HG02840 (cell line): ENCODE data around the gene WNT6.

Experiments used
- ATAC-seq: cut with Tn5 transposase; IDR thresholded peaks from one replicate; pipeline ENCODE4 v1.9.1; 2021; ENCODE audit warnings: mild to moderate bottlenecking, moderate library complexity, moderate number of reproducible peaks; ENCODE audit not compliant: unreplicated experiment, low FRiP score

WNT6 gene

DNA sequence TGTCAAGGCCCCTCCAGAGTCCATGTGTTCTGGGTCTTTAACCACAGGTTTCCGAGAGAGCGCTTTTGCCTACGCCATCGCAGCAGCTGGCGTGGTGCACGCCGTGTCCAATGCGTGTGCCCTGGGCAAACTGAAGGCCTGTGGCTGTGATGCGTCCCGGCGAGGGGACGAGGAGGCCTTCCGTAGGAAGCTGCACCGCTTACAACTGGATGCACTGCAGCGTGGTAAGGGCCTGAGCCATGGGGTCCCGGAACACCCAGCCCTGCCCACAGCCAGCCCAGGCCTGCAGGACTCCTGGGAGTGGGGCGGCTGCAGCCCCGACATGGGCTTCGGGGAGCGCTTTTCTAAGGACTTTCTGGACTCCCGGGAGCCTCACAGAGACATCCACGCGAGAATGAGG lies 30.3 kb downstream of the WNT6 start:
- ATAC-seq = no peak

DNA sequence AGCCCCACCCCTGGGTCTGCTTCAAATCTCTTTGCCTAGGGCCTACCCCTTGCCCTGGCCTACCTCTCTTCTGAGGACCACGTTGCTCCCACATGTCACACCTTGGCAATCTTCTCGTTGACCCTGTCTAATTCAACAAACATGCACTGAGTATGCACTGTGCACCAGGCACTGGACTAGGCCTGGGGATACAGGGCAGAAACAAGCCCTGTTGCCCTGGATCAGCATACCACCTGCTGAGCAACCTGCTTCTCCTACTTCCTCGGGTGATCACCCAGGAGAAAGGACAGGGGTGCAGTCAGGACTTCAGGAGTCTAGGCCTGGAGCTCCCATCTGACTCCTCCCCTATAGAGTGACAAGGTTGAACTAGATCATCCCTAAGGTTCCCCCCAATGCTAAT lies 30.8 kb downstream of the WNT6 start:
- no peak for ATAC-seq

DNA sequence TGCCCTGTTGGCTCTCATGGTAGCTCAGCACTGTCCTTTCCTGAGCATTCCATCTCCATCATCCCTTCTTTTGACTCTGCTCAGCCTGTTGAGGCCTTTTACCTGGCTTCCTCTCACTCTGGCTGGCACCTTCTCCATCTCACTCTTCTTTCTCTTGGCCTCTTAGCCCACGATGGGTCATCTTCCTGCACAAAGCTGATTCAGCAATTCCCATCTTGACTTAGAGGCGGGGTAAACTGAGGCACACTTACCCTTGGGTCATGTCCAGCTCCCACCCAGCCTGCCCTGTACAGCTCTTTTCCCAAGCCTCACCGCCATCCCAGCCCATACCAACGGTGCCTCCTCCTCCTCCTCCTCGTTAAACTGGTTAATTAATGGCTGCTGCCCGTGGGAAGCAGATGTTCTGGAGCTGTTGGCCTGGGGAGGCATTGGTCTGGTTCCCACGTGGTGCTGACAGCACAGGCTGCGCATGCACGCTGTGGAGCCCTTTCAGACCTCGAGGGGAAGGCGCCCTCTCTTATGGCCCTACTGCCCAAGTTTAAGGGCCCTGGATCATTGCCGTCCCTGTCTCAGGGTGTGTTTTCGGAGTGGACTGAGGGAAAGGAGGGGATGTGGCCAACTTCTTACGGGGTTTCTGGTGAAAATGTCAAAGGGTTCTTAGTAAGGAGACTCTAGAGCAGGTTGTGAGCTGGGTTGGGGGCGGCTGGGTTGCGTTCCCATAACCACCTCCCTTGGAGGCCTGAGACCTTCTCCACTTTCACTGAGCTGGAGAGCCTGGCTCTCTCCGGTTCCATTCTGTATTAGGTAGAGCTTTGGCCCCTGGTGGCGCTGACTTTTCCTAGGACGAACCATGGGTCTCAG lies 31.9 kb downstream of the WNT6 start:
- ATAC-seq = no peak

DNA sequence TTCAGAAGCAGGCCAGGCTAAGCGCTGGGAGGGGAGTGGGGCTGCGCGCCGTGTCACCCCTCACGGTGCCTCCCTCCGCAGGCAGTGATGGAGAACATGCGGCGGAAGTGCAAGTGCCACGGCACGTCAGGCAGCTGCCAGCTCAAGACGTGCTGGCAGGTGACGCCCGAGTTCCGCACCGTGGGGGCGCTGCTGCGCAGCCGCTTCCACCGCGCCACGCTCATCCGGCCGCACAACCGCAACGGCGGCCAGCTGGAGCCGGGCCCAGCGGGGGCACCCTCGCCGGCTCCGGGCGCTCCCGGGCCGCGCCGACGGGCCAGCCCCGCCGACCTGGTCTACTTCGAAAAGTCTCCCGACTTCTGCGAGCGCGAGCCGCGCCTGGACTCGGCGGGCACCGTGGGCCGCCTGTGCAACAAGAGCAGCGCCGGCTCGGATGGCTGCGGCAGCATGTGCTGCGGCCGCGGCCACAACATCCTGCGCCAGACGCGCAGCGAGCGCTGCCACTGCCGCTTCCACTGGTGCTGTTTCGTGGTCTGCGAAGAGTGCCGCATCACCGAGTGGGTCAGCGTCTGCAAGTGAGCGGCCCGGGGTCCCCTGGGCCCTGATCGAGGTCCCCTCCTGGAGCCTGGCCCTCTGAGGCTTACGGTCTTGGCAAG lies 33.2 kb downstream of the WNT6 start:
- ATAC-seq = peak; percentile 34

DNA sequence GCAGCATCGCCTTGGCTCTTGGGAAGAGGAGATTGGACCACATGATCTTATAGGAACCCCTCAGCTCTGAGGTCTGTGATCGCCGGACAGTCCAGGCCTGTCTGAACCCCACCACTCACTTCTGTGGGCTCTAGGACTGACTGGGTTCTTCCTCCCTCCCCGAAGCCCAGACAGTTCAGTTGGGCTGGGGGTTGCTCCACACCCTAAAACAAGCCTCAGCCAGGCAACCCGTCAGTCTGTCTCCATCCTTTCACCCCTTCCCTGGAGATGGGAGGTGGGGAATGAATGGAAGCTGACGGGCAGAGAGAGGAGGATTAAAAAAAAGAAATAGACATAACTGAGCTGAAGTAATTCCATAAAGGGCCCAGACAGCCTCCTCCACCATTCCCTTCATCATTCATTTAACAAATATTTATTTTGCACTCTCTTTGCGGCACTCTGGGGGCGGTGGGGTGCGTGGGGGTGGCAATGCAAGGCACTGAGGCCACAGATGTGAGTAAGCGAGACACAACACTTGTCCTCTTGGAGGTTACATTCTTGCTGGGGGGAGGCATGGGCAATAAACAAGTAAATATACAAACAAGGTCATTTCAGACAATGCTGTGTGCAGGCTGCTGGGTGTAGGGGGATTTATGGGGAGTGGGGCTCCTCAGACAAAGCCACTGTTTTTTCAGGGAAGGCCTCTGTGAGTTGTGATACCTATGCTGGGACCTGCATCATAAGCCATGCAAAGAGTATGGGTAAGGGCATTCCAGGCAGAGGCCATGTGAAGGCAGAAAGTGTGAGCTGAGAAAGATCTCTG lies 33.9 kb downstream of the WNT6 start:
- no peak for ATAC-seq

DNA sequence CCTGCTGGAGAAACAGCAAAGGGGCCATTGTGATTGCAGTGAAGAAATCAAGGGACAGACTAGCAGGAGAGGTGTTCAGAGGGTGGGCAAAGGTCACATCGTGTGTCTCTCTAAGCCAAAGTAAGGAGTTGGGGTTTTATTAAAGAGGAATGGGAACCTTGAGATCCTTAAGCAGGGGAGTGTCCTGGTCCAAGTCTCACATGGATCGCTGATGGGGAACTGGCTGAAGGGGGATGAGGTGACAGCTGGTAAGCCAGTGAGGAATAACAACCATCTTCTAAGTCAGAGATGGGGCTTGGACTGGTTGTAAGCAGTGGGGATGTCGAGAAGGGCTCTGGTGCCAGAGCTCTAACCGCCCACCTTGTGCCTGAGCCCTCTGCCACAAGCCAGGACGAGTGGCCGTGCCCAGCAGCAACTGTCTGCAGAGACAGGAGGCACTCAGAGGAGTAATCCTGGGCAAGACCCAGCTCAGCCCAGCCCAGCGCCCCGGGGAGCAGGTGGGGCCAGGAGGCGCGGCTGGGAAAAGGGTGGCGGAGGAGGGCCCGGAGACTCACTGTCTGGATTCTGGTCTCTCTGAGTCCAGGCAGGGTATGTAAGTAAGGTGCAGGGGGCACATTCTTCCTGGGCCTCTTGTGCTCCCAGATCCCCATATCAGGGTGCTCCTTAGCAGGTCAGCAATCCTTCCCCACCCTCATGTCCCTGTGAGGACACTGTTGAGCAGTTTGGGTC lies 34.7 kb downstream of the WNT6 start:
- ATAC-seq = no peak

DNA sequence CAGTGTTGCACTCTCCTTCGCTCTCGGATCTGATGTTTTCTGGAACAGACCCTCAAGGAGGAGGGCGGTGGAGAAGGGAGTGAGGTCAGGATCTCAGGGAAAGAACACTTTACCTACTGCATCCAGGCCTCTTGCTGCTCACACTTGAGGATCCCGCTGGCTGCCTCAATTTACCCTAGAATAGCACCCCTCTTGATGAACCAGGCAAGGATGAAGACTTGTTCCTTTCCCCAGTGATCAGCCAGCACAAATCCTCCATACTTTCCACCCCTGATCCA lies 35.2 kb downstream of the WNT6 start:
- ATAC-seq = no peak

DNA sequence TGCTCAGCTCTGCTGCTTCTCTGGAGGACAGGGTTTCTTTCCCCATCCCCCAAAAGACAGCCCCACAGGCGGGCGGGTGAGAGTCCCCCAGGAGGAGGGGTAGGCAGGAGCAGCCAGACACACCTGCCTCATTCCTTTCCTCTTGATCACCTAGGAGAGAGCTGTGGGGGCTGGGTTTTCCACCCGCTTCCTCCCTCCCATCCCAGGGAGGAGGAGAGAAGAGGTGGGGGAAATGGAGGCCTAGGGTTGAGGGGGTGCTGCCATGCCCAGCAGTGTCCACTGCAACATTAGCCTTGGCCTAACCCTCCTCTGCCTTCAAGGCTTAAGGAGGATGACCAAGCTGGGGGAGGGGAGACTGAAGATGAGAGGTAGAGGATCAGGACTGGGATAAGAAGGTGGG lies 35.7 kb downstream of the WNT6 start:
- no peak for ATAC-seq

DNA sequence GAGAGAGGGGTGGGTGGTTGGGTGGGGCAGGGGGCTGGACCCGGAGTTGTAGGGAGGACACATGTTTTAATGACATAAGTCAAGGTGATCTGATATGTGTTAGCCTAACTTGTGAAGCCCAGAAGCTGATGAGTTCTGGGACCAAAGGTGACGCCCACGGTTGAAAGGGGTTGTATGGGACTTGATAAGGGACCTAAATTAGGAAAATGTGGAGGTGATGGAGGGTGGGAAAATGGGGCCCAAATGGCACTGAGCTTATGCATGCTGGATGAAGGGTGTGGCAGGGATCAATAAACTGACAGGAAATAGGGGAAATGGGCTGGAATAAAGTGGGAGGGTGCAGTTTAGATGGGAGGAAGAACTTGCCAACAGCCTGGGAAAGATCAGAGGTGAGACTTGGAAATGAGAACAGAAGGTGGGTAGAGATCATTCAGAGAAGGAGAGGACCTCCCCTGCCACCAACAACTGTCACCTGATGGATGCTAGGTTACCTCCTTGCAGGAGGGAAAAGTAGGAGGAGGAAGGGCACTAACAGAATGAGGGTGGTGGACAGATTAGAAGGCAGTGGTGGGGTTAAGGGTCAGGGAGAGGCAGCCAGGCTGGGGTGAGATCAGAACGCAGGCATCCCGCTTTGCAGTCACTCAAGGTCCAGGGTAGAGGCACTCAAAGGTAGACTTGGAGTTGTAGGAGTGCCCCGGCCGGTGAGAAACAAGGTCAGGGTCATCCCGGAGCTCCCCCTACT lies 36.3 kb downstream of the WNT6 start:
- ATAC-seq = peak; percentile 12

DNA sequence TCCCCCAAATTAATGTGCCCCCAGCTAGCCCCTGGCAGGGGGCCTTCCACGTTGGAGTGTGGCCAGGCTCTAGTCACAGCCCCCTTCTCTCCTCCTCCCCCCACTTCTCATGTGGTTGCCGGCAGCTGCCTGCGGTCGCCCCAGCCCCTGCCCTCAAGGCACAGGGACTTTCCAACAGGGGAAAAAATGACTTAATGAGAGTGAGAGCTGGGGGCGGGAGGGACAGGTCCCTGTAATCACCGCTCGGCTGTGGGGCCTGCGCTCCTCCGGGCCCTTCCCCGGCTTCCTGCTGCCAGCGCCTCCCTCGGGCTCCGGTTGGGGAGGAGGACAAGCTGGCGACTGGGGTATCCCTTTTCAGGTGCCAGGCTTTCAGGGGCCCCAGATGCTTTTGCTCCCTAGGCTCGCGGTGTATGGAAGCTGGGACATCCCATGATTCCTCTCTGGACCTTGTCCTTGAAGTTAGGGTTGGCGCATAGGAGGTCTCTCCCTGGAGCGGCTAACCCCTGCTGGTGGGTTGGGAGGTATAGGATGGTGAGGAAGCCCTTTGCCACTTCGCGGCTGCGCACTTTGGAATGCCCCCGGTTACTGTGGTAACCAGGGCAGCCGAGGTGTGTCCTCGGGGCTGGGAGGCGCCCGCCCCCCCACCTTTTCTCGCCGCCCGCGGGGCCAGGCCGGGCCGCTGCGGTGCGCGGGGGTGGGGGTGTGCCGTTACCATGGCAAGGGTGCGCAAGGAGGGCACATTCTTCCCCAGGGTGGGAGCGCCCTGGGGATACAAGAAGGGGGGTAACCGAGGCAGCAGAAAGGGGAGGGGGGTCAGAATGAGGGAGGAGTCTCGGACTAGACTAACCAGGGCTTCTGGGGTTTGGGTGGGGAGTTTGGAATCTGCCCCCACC lies 37.1 kb downstream of the WNT6 start:
- ATAC-seq = peak; percentile 64

DNA sequence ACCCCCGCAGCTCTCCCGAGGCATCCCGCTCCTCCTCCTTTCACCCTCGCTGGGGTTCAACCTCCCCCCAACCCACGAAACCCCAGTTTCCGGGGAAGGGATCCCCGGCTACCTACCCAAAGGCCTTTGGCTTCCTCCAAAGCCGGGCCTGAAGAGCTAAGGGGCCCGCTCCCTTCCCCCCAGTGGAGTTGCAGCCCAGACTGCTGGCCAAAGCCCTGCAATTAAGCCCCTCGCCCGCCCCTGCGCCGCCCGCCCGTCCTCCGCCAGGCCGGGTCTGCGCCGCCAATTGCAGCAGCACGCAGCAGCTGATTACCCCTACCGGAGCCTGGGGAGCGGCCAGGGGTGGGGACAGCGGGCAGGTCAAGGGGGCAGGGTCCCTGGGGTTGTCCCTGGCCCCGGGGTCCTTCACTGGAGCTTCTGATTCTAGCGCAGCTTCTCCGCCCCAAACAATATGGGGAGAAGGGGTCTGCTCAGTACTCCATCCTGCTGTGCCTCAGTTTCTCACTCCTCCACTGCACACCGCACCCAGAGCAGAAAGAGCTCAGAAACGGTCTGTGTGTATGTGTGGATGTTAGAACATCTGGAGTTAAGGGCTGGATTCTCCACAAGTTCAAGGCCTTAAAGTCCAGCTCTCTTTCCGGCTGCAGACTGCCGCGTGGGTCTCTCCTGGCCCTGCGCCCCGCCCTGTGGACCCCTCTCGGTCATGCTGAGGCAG lies 37.9 kb downstream of the WNT6 start:
- ATAC-seq = peak; percentile 2

DNA sequence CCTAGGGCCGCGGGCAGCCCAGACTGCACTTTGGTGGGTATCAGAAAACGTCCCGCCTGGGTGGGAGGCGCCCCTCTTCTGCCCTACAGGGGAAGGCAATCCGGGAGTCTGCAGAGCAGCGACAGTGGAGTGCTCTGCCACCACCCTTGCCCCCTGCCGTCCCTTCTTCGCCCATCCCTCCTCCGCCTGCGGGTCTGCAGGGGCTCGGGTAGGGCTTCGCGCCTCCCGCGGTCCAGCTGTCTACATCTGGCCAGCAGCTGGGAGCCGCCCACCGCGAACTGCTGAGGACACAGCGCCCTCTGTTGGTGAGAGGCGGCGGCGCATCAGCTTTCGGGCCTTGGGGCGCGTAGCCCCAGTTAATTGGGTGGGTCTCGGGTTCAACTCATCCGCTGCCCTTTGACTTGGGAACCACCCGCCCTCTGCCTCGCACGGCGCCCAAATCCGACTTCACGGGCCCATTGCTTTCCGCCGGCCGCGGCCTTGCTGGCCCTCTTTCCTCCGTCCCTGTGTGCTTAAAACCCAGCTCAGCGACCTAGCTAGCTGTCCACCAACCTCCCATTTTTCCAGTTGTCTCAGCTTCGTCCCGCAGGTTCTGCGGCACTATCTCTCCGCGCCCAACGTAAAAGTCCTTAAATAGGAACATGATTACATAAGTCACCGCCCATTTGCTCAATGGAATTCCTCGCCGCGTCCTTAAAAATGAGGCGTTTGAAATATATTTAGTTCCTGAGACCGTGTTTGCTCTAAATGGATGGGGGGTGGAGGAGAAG lies 38.7 kb downstream of the WNT6 start:
- no peak for ATAC-seq

DNA sequence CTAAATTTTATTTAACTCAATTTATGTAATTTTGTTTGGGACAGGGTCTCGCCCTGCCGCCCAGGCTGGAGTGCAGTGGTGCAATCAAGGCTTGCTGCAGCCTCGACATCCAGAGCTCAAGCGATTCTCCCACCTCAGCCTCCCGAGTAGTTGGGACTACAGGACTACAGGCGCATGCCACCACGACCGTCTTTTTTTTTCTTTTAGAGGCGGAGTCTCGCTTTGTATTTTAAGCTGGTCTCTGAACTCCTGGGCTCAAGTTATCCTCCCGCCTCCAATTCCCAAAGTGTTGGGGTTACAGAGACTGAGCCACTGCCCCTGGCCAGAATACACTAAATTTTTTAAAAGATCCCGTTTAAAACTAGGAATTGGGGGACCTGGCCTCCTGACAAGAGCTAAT lies 39.5 kb downstream of the WNT6 start:
- no peak for ATAC-seq

DNA sequence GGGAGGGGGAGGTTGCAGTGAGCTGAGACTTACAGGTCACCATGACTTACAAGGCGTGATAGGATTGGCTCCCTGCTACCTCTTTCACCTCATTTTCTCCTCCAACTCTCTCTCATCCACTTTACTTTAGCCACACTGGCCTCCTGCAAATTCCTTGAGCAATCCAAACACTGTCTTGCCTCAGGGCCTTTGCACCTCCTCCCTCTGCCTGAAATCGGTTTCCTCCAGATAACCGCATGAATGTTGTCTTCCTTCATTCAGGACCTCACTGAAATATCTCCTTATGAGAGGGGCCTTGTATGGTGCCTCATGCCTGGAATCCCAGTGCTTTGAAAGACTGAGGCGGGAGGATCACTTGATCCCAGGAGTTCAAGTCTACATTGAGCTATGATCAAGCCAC lies 42.8 kb downstream of the WNT6 start:
- ATAC-seq = no peak

DNA sequence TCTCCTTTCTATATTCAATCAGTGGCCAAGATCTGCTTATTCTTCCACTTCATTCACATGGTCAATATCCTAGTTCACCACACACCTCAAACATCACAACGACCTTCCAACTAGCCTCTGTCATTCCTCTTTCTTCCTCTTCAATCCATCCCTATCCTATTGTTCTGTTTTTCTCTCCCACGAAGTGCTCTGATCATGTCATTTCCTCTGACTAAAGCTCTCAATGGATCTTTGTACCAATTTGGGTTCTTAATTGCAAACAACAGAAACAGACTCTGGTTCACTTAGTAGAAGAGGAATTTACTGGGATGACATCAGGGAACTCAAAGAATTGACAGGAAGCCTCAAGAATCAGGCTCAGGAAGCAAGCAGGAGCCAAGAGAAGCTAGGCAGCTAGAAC lies 44.6 kb downstream of the WNT6 start:
- ATAC-seq = no peak

DNA sequence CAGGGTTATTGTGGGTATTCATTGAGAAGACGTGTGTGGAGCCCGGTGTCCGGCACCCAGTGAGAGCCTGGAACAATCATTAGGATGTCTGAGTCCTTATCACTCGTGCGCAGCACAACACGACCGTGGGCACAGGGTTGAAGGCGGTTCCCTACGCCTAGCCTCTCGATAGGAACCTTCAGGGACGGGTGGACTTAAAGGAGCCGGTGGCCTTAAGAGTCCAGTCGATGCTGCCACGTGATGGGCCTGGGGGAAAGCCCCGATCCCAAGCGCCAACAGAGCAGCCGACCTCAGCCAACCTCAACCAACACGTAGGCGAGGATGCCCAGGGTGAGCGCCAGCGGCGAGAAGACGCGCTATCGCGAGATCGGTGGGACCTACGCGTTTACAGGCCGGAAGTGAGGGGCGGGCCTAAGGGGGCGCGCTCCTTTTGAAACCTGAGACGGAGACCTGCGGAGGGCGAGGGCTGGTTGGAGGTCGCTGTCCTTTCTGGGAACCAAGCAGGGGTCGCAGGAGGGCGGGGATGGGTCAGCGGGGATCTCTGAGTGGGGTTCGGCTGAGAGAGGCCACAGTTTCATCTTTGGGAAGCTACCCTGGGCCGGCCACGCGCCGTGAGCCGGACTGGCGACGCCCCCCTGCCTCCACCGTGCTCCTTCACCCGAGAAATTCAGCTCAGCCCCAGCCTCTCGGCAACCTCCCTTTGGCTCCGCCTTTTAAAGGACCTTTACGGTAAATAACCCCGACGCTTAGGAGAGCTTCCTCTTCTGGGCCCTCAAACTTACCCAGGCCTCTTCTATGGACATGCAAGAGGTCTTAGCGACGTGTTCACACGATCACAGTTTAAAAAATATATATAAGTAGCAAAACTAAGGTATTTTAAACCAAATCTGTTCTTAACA lies 49.4 kb downstream of the WNT6 start:
- ATAC-seq = peak; percentile 92

DNA sequence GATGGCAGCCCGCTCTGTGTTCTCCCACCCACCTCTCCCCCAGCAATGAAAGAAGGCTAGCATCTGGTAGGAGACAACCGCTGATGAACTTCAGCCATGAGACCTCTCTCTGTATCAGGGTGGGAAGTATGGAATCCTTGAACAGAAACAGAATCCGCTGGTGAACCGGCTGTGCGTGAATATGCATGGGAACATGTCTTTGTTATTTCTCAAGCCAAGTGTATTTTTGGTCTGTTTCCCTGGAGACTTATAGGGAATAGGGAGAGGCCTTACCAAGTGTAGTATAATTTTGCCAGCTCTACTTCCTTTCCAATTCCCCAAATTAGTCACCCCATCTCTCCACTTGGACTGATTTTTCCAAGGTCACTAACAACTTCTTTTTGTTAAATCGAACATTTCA lies 51.1 kb downstream of the WNT6 start:
- ATAC-seq = no peak
